GM12878 (cell line): ENCODE results near the gene CACNA2D3. TPM values are rescaled to one million over a fixed set of nuclear protein-coding genes. Genes with fewer than 3 reads are reported as not detected.

Experiments used
- ATAC-seq: fragments of 200-7000 bp; cut with Tn5 transposase; 3 replicates; pipeline ENCODE4 v1.9.1; 2020; ENCODE audit warnings: mild to moderate bottlenecking, moderate library complexity
- BruUV-seq: library from RNA; stranded (reverse); fragments of 400-500 nt; replicated peaks from 2 replicates; lab custom pipeline; 2021; lab: Mats Ljungman, UMichigan
- CTCF ChIA-PET: fragments of 300-600 bp; sonication (Branson Sonifier 250); formaldehyde crosslinking; extraction: SDS; loops from one replicate; lab custom pipeline; 2021; ENCODE audit warnings: inconsistent platforms; lab: Yijun Ruan, JAX
- POLR2A ChIA-PET: fragments of 350-600 bp; formaldehyde crosslinking; extraction: SDS; loops from one replicate; lab custom pipeline; 2021; ENCODE audit warnings: inconsistent platforms; lab: Charles Lee
- RAD21 ChIA-PET: fragments of 300-600 bp; sonication (Branson Sonifier 250); formaldehyde crosslinking; loops from one replicate; lab custom pipeline; 2023; ENCODE audit warnings: antibody characterized with exemption; ENCODE audit not compliant: unreplicated experiment; lab: Charles Lee
- SMC1A ChIA-PET: fragments of 300-600 bp; sonication (Branson Sonifier 250); formaldehyde crosslinking; loops from one replicate; lab custom pipeline; 2023; ENCODE audit not compliant: unreplicated experiment, uncharacterized antibody; lab: Charles Lee
- DNase-seq: peaks from one replicate; pipeline ENCODE4 v3.0.0-alpha.2; 2011; ENCODE audit warnings: low read depth, low spot score
- FAIRE-seq: peaks from 3 replicates; lab custom pipeline; 2011; peaks lifted over from hg19 to GRCh38; lab: Jason Lieb, UNC
- H2AFZ ChIP-seq: 2 replicates; pipeline ENCODE4 v1.6.0; 2011; ENCODE audit warnings: low read depth, low read length, control low read depth; ENCODE audit not compliant: control insufficient read depth
- H3K27ac ChIP-seq: 2 replicates; pipeline ENCODE4 v1.5.1; 2011; ENCODE audit warnings: control low read depth; ENCODE audit not compliant: control insufficient read depth, insufficient read depth
- H3K27me3 ChIP-seq, 2 experiments: replicated peaks in 1 of 2; 2 replicates each; pipeline versions ENCODE4 v1.6.0 to v1.6.1; 2011; ENCODE audit warnings: low read length in 1 of 2; ENCODE audit not compliant: control insufficient read depth in 2 of 2, insufficient read depth in 2 of 2
- H3K36me3 ChIP-seq, 2 experiments: 2 replicates each; pipeline ENCODE4 v1.5.1; 2011; ENCODE audit warnings: low read length in 1 of 2; ENCODE audit not compliant: control insufficient read depth in 2 of 2, insufficient read depth in 2 of 2
- H3K4me1 ChIP-seq: 2 replicates; pipeline ENCODE4 v1.6.1; 2011; ENCODE audit warnings: mild to moderate bottlenecking, low read length, moderate library complexity, mixed read lengths; ENCODE audit not compliant: control insufficient read depth, insufficient read depth
- H3K4me2 ChIP-seq: 2 replicates; pipeline ENCODE4 v1.6.0; 2011; ENCODE audit warnings: control low read depth; ENCODE audit not compliant: control insufficient read depth, insufficient read depth
- H3K4me3 ChIP-seq: fragments of 200-600 bp; sonication (generic); 2 replicates; pipeline ENCODE4 v1.5.1; 2016
- H3K79me2 ChIP-seq: 2 replicates; pipeline ENCODE4 v1.6.0; 2011; ENCODE audit warnings: low read length; ENCODE audit not compliant: control insufficient read depth, insufficient read depth
- H3K9ac ChIP-seq: 2 replicates; pipeline ENCODE4 v1.8.0; 2011; ENCODE audit warnings: low read length, control low read depth, mixed read lengths; ENCODE audit not compliant: control insufficient read depth, insufficient read depth
- H3K9me3 ChIP-seq: replicated peaks from 3 replicates; pipeline ENCODE4 v1.5.1; 2011; ENCODE audit warnings: mild to moderate bottlenecking, low read length; ENCODE audit not compliant: control insufficient read depth, insufficient read depth
- H4K20me1 ChIP-seq: 2 replicates; pipeline ENCODE4 v1.6.0; 2011; ENCODE audit not compliant: control insufficient read depth, insufficient read depth
- ASH2L ChIP-seq: fragments of 300-600, 200-600 bp; sonication (generic); IDR thresholded peaks from 2 replicates; pipeline ENCODE4 v1.6.1; 2017; ENCODE audit warnings: low read depth, mild to moderate bottlenecking, borderline replicate concordance
- ATF7 ChIP-seq: fragments of 450-650 bp; IDR thresholded peaks from 2 replicates; pipeline ENCODE4 v1.6.1; 2016; ENCODE audit warnings: low read depth, mild to moderate bottlenecking
- BACH1 ChIP-seq: fragments of 450-650 bp; IDR thresholded peaks from 2 replicates; pipeline ENCODE4 v1.6.1; 2017; ENCODE audit warnings: mild to moderate bottlenecking, borderline replicate concordance
- EP300 ChIP-seq, 2 experiments: fragments of 150-350 bp in 1 of 2; IDR thresholded peaks; 2 replicates each; pipeline ENCODE4 v1.6.1; 2011 to 2012; ENCODE audit warnings: low read depth in 2 of 2, low read length in 2 of 2, borderline replicate concordance in 1 of 2, improper control_type of control experiment in 1 of 2, inconsistent platforms in 1 of 2; ENCODE audit not compliant: control insufficient read depth in 1 of 2
- ETV6 ChIP-seq, 2 experiments: fragments of 450-650 bp in 1 of 2; IDR thresholded peaks in 1 of 2; conservative IDR thresholded peaks in 1 of 2; 2 replicates each; pipeline ENCODE4 v1.6.1; 2014; ENCODE audit warnings: antibody characterized with exemption in 1 of 2, borderline replicate concordance in 1 of 2, low read depth in 1 of 2, mild to moderate bottlenecking in 1 of 2, moderate library complexity in 1 of 2
- IKZF1 ChIP-seq: fragments of 450-650 bp; conservative IDR thresholded peaks from 2 replicates; pipeline ENCODE4 v1.6.1; 2017; ENCODE audit warnings: antibody characterized with exemption, mild to moderate bottlenecking
- IKZF2 ChIP-seq, 2 experiments: fragments of 450-650 bp; IDR thresholded peaks; 2 replicates each; pipeline ENCODE4 v1.6.1; 2017; ENCODE audit warnings: mild to moderate bottlenecking in 2 of 2, moderate library complexity in 2 of 2
- MEF2A ChIP-seq: IDR thresholded peaks from 2 replicates; pipeline ENCODE4 v1.6.1; 2011; ENCODE audit warnings: low read depth, mild to moderate bottlenecking, low read length, moderate library complexity; ENCODE audit not compliant: insufficient read depth
- MTA3 ChIP-seq: IDR thresholded peaks from 2 replicates; pipeline ENCODE4 v1.6.1; 2012; ENCODE audit warnings: low read length, inconsistent platforms, borderline replicate concordance
- POLR2AphosphoS2 ChIP-seq: IDR thresholded peaks from 2 replicates; pipeline ENCODE4 v1.6.1; 2011; ENCODE audit warnings: low read depth, mild to moderate bottlenecking, low read length, improper control_type of control experiment, moderate library complexity
- POU2F2 ChIP-seq: IDR thresholded peaks from 3 replicates; pipeline ENCODE4 v1.6.1; 2011; ENCODE audit warnings: low read depth, mild to moderate bottlenecking, low read length, borderline replicate concordance
- RFX5 ChIP-seq: IDR thresholded peaks from 2 replicates; pipeline ENCODE4 v1.6.1; 2011; ENCODE audit warnings: low read depth, low read length, improper control_type of control experiment
- SIN3A ChIP-seq: IDR thresholded peaks from 2 replicates; pipeline ENCODE4 v1.6.1; 2012; ENCODE audit warnings: low read depth, low read length, improper control_type of control experiment
- SRF ChIP-seq, 2 experiments: IDR thresholded peaks; 2 replicates each; pipeline ENCODE4 v1.6.1; 2011; ENCODE audit warnings: low read depth in 2 of 2, low read length in 2 of 2, mild to moderate bottlenecking in 1 of 2, moderate library complexity in 1 of 2
- TBL1XR1 ChIP-seq: IDR thresholded peaks from 2 replicates; pipeline ENCODE4 v1.6.1; 2012; ENCODE audit warnings: low read depth, low read length, improper control_type of control experiment
- TCF12 ChIP-seq: IDR thresholded peaks from 2 replicates; pipeline ENCODE4 v1.6.1; 2011; ENCODE audit warnings: low read depth, mild to moderate bottlenecking, low read length
- YY1 ChIP-seq: IDR thresholded peaks from 2 replicates; pipeline ENCODE4 v1.6.1; 2011; ENCODE audit warnings: low read depth, mild to moderate bottlenecking, low read length
- ZNF217 ChIP-seq: fragments of 450-650 bp; IDR thresholded peaks from 2 replicates; pipeline ENCODE4 v1.6.1; 2017; ENCODE audit warnings: antibody characterized with exemption, mild to moderate bottlenecking
- ZNF274 ChIP-seq: IDR thresholded peaks from one replicate; pipeline ENCODE4 v1.8.0; 2011; ENCODE audit not compliant: insufficient read length, insufficient read depth
- ZNF384 ChIP-seq: IDR thresholded peaks from 2 replicates; pipeline ENCODE4 v1.6.1; 2012; ENCODE audit warnings: low read depth, mild to moderate bottlenecking, low read length, improper control_type of control experiment, borderline replicate concordance
- ZSCAN29 ChIP-seq: fragments of 450-650 bp; IDR thresholded peaks from 2 replicates; pipeline ENCODE4 v1.6.1; 2017; ENCODE audit warnings: mild to moderate bottlenecking, moderate library complexity
- WGBS: methylation state at CpG from one replicate; pipeline ENCODE4 v1.1.6; 2016; ENCODE audit warnings: low lambda C conversion rate; ENCODE audit not compliant: insufficient replicate concordance, insufficient coverage; ENCODE audit errors: missing lambda C conversion rate; 5-methylcytosine and 5-hydroxymethylcytosine counted together
- in situ Hi-C: fragments of 300-500 bp; cut with MboI; formaldehyde crosslinking; loops from 9 replicates; pipeline ENCODE4 v1.14.3; 2018; ENCODE audit warnings: mixed read lengths
- intact Hi-C: fragments of 100-400 bp; cut with micrococcal nuclease; formaldehyde crosslinking; loops from one replicate; pipeline ENCODE4 v1.14.2; 2022; ENCODE audit not compliant: unreplicated experiment
- polyA plus RNA-seq, 11 experiments: library from polyadenylated mRNA; depleted of rRNA in 4 of 11; unstranded in 6 of 11; stranded (reverse) in 5 of 11; fragments of >200 nt; fragmentation: Nextera tagmentation in 4 of 11; fragmentation: Illumina TruSeq in 1 of 11; extraction: Ambion mirVana in 4 of 11; extraction: Trizol in 1 of 11; gene quantifications; 1 replicate in 1 of 11; 2 replicates in 10 of 11; pipeline versions ENCODE4 v1.2.1 to v1.2.3, GENCODE V29; 2011 to 2016; ENCODE audit warnings: inconsistent platforms in 2 of 11, missing spikeins in 2 of 11, low read depth in 1 of 11
- total RNA-seq, 4 experiments: library from RNA; depleted of rRNA in 3 of 4; stranded (reverse); fragments of >200 nt in 3 of 4; fragmentation: Illumina TruSeq in 1 of 4; extraction: Trizol in 1 of 4; gene quantifications; 2 replicates each; pipeline versions ENCODE4 v1.2.1 to v1.2.3, GENCODE V29; 2013 to 2021
- TF ChIP-seq, protein P1 (sequence below): fragments of 450-650 bp; IDR thresholded peaks from 2 replicates; pipeline ENCODE4 v1.6.1; 2014; ENCODE audit warnings: mild to moderate bottlenecking

Gene CACNA2D3
- total and polyA plus RNA-seq, 10 of the 15 experiments (the other 5 are each of a cell fraction or from before 2014, with no cell fraction given), result not detected

DNA sequence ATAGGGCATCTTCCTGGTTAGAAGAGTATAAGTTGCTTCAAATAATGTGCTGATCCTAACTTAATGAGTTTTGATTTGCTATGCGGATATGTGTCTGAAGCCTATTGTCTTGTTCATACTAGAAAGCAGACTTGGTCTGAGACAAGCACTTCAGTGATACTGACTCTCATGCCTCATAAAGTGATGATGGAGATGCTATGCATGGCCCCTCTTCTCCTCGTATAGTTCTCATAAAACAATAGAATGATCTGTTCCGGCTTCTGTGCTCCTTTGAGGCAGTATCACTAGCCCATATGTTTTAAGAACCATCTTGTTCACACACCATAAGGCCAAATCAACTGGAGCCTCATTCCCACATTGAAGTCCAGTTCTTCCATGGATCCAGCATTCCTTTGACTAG, 583.4 kb downstream of the CACNA2D3 start:
- WGBS, result 17% methylated on average over 3 of the region's 3 CpGs
- SMC1A ChIA-PET, result no interaction called here
- H2AFZ ChIP-seq, result no peak overlapping the region
- H4K20me1 ChIP-seq, result no peaks in the 10 kb centered on the region
- FAIRE-seq (no peak), DNase-seq (no peak), ATAC-seq (no peak)
- no TSS peak for BruUV-seq
- TF ChIP-seq ASH2L (no peak), SIN3A (no peak), TCF12 (no peak), BACH1 (no peak), ATF7 (no peak), POLR2AphosphoS2 (no peak), TBL1XR1 (no peak), YY1 (no peak)
- TF ChIP-seq, protein P1, sequence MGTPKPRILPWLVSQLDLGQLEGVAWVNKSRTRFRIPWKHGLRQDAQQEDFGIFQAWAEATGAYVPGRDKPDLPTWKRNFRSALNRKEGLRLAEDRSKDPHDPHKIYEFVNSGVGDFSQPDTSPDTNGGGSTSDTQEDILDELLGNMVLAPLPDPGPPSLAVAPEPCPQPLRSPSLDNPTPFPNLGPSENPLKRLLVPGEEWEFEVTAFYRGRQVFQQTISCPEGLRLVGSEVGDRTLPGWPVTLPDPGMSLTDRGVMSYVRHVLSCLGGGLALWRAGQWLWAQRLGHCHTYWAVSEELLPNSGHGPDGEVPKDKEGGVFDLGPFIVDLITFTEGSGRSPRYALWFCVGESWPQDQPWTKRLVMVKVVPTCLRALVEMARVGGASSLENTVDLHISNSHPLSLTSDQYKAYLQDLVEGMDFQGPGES, result no peak
- no peak overlapping the region for H3K27ac ChIP-seq
- intact Hi-C loops, result no loop called here
- RAD21 ChIA-PET, result no interaction called here
- H3K27me3 ChIP-seq, result no peaks in the 10 kb centered on the region
- no peaks in the 10 kb centered on the region for H3K9me3 ChIP-seq
- CTCF ChIA-PET, result no interaction called here
- H3K4me2 ChIP-seq, result no peak overlapping the region
- no peaks in the 10 kb centered on the region for H3K4me1 ChIP-seq
- in situ Hi-C loops, result no loop called here
- no peak overlapping the region for H3K9ac ChIP-seq
- H3K4me3 ChIP-seq, result no peak overlapping the region
- no peaks in the 10 kb centered on the region for H3K79me2 ChIP-seq
- H3K36me3 ChIP-seq, result no peaks in the 10 kb centered on the region
- POLR2A ChIA-PET, result no interaction called here

GRCh38 chr3:54706738-54707137, 584.4 kb downstream of the CACNA2D3 start:
- Histone ChIP-seq H3K36me3 (no peaks in the 10 kb centered on the region), H3K27me3 (no peaks in the 10 kb centered on the region), H3K9ac (no peak overlapping the region), H3K4me1 (no peaks in the 10 kb centered on the region), H3K4me3 (no peak overlapping the region), H2AFZ (no peak overlapping the region), H3K9me3 (no peaks in the 10 kb centered on the region), H4K20me1 (no peaks in the 10 kb centered on the region), H3K79me2 (no peaks in the 10 kb centered on the region), H3K27ac (no peak overlapping the region), H3K4me2 (no peak overlapping the region)
- ATAC-seq (no peak), FAIRE-seq (no peak), DNase-seq (no peak)
- ChIA-PET RAD21 (no interaction called here), CTCF (no interaction called here), POLR2A (no interaction called here), SMC1A (no interaction called here)
- intact Hi-C loops, result no loop called here
- 20% methylated on average over 3 of the region's 3 CpGs for WGBS
- BruUV-seq, result no TSS peak
- in situ Hi-C loops, result no loop called here
- TF ChIP-seq SRF (IDR thresholded peaks at IDR 0.05; ENCODE audit: low read depth in 2 of 2, low read length in 2 of 2) (no peak), ZNF217 (no peak), IKZF2 (IDR thresholded peaks at IDR 0.05) (no peak), MEF2A (no peak), MTA3 (no peak), ETV6 (conservative IDR thresholded peaks at IDR 0.05 in 1 of 2, IDR thresholded peaks at IDR 0.05 in 1 of 2; ENCODE audit: borderline replicate concordance in 1 of 2, low read depth in 1 of 2) (no peak), ZNF384 (no peak), ZSCAN29 (no peak), EP300 (IDR thresholded peaks at IDR 0.05; ENCODE audit: borderline replicate concordance in 1 of 2, control insufficient read depth in 1 of 2, low read depth in 2 of 2, low read length in 2 of 2) (no peak), RFX5 (no peak), ZNF274 (no peak), IKZF1 (no peak), POU2F2 (no peak)
